Ovary (tissue), 3 donors: ENCODE results near the gene RFX1.

Experiments
- EP300 ChIP-seq: sonication (generic); formaldehyde crosslinking; IDR thresholded peaks from one replicate; pipeline ENCODE4 v1.6.1; 2017; ENCODE audit warnings: antibody characterized with exemption
- POLR2A ChIP-seq: fragments of 450-650 bp; IDR thresholded peaks from one replicate; pipeline ENCODE4 v1.6.1; 2017; ENCODE audit warnings: antibody characterized with exemption, mild to moderate bottlenecking, moderate library complexity
- TF ChIP-seq, protein P1 (sequence below), 3 donors: fragments of 450-650 bp in 2 of 3; fragments of 200-600 bp in 1 of 3; IDR thresholded peaks; one replicate each; pipeline versions ENCODE4 v1.5.1 to v1.8.0; 2016 to 2022; ENCODE audit warnings: antibody characterized with exemption in 3 of 3, mild to moderate bottlenecking in 1 of 3
- donor health status: DM: no; HTN: no; CAD: no.

- TF ChIP-seq, protein P1, sequence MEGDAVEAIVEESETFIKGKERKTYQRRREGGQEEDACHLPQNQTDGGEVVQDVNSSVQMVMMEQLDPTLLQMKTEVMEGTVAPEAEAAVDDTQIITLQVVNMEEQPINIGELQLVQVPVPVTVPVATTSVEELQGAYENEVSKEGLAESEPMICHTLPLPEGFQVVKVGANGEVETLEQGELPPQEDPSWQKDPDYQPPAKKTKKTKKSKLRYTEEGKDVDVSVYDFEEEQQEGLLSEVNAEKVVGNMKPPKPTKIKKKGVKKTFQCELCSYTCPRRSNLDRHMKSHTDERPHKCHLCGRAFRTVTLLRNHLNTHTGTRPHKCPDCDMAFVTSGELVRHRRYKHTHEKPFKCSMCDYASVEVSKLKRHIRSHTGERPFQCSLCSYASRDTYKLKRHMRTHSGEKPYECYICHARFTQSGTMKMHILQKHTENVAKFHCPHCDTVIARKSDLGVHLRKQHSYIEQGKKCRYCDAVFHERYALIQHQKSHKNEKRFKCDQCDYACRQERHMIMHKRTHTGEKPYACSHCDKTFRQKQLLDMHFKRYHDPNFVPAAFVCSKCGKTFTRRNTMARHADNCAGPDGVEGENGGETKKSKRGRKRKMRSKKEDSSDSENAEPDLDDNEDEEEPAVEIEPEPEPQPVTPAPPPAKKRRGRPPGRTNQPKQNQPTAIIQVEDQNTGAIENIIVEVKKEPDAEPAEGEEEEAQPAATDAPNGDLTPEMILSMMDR (IDR thresholded peaks at IDR 0.05), result no peak
- TF ChIP-seq POLR2A (no peak), EP300 (no peak)
Observed at GRCh38 chr19:13985771-13986347, 20.3 kb downstream of the RFX1 start.
